ENCODE data around the gene SMIM24. TPM values are rescaled to one million over a fixed set of nuclear protein-coding genes. Genes with fewer than 3 reads are reported as not detected.
"Not testable (repeated sequence)": the region's sequence is repeated elsewhere in the genome, so short reads cannot be mapped to it uniquely, and the experiment has no call there.

Gene SMIM24
- total and polyA plus RNA-seq, 4 experiments from 2014 or later, result not detected

DNA sequence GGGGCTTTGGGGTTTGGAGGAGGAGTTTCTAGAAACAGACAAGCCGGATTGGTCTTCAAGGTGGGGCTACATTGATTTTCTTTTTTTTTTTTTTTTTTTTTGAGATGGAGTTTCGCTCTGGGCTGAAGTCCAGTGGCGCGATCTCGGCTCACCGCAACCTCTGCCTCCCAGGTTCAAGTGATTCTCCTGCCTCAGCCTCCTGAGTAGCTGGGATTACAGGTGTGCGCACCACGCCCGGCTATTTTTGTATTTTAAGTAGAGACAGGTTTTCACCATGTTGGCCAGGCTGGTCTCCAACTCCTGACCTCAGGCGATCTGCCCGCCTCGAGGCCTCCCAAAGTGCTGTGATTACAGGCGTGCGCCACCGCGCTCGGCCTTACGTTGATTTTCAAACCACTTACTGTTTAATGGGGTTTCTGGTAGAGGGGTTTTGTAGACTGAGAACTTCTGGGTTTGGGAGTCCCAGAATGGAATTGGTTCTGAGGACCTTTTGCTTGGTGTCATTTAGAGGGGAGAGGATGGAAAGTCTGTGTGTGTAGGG is 27.9 kb upstream of the SMIM24 start:
- DNase-seq; H3K27me3 ChIP-seq (ENCODE audit: insufficient read depth, low read length); H3K27ac ChIP-seq (ENCODE audit: low read depth, low read length); H3K9me3 Mint-ChIP-seq; H3K9me3 ChIP-seq (ENCODE audit: control insufficient read depth in 1 of 2, low read length in 2 of 2); H3K4me3 ChIP-seq (ENCODE audit: low read length in 2 of 2); CTCF ChIA-PET (ENCODE audit: partially characterized antibody); POLR2A ChIA-PET (ENCODE audit: partially characterized antibody); H3K27me3 Mint-ChIP-seq; H3K36me3 ChIP-seq (ENCODE audit: insufficient read depth, low read length): not testable (repeated sequence)
- intact Hi-C loops (cut with micrococcal nuclease), result loop anchor here (5.0 kb wide), 1 partner anchor 64 kb away; the partner anchor contains the start of gene HMG20B
- H3K4me3 Mint-ChIP-seq, result peak overlapping the region in 7 of 8 donors; percentile 57 to 90 (median 69)
- peaks cover 6 to 29% of the 10 kb centered on the region in 2 donors for H3K36me3 Mint-ChIP-seq
- H3K4me1 Mint-ChIP-seq, result peaks cover 31 to 72% (median 52%) of the 10 kb centered on the region in 4 donors
- H3K27ac Mint-ChIP-seq, result peak overlapping the region; percentile 9 to 78 (median 62)
- peaks cover 52% of the 10 kb centered on the region for H3K4me1 ChIP-seq (ENCODE audit: insufficient read depth, low read length)

DNA sequence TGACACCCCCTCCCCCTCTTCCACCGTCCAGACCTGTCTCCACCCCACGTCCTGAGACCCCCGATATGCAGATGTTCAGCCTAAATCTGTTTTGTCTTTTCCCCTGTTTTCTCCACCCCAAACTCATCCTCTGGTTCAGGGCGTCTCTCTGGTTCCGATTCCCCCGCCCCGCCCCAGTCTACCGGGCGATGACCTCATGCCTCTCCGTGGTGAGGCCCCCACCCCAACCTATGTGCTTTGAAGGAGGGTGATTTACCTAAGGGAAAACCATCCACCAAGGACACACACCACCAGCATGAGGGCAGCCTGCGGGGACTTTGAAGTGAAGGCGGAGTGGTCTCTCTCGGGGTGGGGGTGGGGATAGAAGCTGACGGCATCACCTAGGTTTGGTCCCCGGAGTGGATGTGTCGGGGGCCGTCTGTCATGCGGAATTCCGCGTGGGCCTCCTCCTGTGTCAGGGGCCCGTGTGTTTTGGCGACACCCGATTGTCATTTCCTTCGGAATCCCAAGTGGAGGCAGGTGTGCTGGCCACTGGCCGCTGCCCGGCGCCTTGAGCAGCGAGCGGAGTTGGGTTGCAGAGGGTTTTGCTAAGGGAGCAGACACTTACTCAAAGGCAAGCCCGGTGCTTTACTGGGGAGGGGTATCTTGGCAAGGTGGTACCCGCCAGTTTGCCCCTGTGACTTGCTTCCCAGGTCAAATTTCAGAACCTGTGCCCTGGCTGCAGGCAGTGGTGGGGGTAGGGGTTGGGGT is 27.2 kb upstream of the SMIM24 start:
- intact Hi-C loops (cut with micrococcal nuclease), result loop anchor here (2.0 to 5.0 kb wide), 2 partner anchors 47 to 65 kb away; partner anchors contain the start of gene HMG20B
- peaks cover 0 to 2% (median 0%) of the 10 kb centered on the region in 8 donors for H3K9me3 Mint-ChIP-seq
- Histone ChIP-seq H3K4me1 (ENCODE audit: insufficient read depth, low read length) (peaks cover 52% of the 10 kb centered on the region), H3K4me3 (ENCODE audit: low read length in 2 of 2) (peak overlapping the region; percentile 47 to 75), H3K36me3 (ENCODE audit: insufficient read depth, low read length) (peaks cover 7% of the 10 kb centered on the region), H3K27me3 (ENCODE audit: insufficient read depth, low read length) (no peaks in the 10 kb centered on the region), H3K27ac (ENCODE audit: low read depth, low read length) (peak overlapping the region; percentile 91), H3K9me3 (ENCODE audit: control insufficient read depth in 1 of 2, low read length in 2 of 2) (no peaks in the 10 kb centered on the region)
- peak; percentile 28 to 78 (median 29) for DNase-seq
- ChIA-PET POLR2A (ENCODE audit: partially characterized antibody) (interaction anchor here (1.3 kb wide), 1 partner anchor 50 kb away, joined by 4 read pairs; no protein-coding TSS in a partner anchor), CTCF (ENCODE audit: partially characterized antibody) (no interaction called here)
- no peaks in the 10 kb centered on the region for H3K27me3 Mint-ChIP-seq
- peaks cover 6 to 28% of the 10 kb centered on the region in 2 donors for H3K36me3 Mint-ChIP-seq
- peaks cover 31 to 72% (median 51%) of the 10 kb centered on the region in 4 donors for H3K4me1 Mint-ChIP-seq
- H3K27ac Mint-ChIP-seq, result peak overlapping the region; percentile 84 to 97 (median 93)
- peak overlapping the region; percentile 87 to 93 (median 90) for H3K4me3 Mint-ChIP-seq

DNA sequence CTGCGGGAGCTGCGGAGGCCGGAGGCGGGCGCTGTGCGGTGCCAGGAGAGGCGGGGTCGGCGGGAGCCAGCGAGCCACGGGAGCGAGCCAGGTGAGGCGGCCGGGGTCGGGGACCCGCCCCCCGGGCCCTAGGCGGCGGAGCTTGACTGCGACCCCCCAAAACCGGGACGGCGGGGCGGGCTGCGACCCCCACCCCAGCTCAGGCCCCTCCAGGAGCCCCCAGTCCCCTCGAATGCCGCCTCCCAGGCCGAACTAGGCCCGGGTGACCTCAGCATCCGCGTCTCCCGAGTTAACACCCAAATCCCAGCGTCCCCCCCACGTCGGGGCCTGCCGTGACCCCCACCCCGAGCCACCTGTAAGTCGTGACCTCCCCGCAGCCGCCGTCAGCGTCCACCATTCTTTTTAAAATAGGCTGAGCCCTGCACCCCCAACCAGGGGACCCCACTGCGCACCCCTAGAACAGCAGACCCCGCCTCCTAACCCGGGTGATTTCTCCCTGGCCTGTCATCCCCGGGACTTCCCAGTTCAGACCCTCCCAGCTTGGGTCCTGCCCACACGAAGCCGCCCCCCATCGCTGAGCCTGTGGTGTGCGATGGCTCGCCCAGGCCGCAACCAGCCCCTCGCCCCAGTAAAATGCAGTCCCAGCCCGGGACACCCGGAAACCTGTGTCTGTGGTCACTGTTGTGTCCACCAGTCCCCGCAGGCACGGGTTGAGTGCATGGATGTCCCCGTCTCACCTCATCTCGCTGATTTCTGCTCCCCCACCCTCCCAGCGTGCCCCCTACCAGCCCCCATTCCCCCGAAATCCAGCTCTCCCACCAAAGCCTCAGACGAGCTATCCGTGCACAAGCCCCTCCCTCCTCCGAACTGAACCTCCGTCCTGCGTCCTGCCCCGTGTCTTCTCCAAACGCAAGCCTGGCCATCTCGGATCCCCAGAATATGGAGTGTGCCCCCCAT is 26.3 kb upstream of the SMIM24 start:
- POLR2A ChIA-PET (ENCODE audit: partially characterized antibody), result interaction anchor here (0.6 to 1.7 kb wide), 7 partner anchors 9 to 72 kb away, joined by 3 to 6 read pairs (median 4); no protein-coding TSS in a partner anchor

DNA sequence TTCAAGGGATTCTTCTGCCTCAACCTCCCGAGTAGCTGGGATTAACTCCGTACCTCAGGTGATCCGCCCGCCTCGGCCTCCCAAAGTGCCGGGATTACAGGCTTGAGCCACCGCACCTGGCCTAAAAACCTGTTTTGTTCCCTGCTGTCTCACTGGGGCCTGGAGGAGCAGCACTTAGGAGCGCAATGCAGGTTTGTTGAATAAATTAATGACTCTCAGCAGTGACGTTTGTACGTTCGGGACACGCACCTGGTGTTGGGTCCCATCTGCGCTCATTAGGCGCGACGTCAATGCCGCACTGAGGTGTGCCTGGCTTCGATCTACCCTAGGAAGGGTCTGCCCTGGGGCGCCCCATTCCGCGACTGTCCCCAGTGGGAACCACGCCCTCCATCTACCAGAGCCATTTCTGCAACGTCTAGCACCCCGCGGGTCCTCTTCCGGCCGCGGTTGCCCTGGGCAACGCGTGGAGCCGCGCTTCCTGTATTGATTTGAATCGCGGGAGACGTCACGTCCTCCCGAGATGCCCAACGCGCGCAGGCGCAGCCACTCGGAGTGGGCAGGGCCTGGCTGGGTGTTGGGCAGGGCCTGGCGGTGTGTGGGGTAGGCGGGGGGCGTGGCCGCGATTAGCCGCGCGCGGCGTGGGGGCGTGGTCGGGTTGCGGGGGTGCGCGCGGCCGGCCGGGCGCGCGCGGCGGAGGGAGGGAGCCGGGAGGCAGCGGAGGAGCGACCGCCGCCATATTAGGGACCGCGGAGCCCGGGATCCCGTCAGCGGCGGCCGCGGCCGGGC is 25.5 kb upstream of the SMIM24 start, which contains the start of gene FZR1:
Gene FZR1 (plus strand): TSS at position 714 of the 786 bp plus-strand sequence. CDS start 16,679 bp downstream, outside the sequence.
- peaks cover 33 to 62% (median 46%) of the 10 kb centered on the region in 4 donors for H3K4me1 Mint-ChIP-seq
- ChIA-PET POLR2A (ENCODE audit: partially characterized antibody) (interaction anchor here (0.6 to 1.7 kb wide), 10 partner anchors 9 to 469 kb away, joined by 3 to 6 read pairs (median 4); partner anchors contain the start of gene MFSD12), CTCF (ENCODE audit: partially characterized antibody) (no interaction called here)

More for the DNA sequence above, 26.3 kb upstream of the SMIM24 start:
- Histone ChIP-seq H3K27ac (ENCODE audit: low read depth, low read length) (peak overlapping the region; percentile 91), H3K36me3 (ENCODE audit: insufficient read depth, low read length) (peaks cover 3% of the 10 kb centered on the region), H3K4me1 (ENCODE audit: insufficient read depth, low read length) (peaks cover 48% of the 10 kb centered on the region), H3K9me3 (ENCODE audit: control insufficient read depth in 1 of 2, low read length in 2 of 2) (no peaks in the 10 kb centered on the region), H3K4me3 (ENCODE audit: low read length in 2 of 2) (peak overlapping the region; percentile 47 to 75), H3K27me3 (ENCODE audit: insufficient read depth, low read length) (no peaks in the 10 kb centered on the region)
- peaks cover 0 to 2% (median 0%) of the 10 kb centered on the region in 8 donors for H3K9me3 Mint-ChIP-seq
- peaks cover 30 to 67% (median 46%) of the 10 kb centered on the region in 4 donors for H3K4me1 Mint-ChIP-seq
- peaks cover 6 to 27% of the 10 kb centered on the region in 2 donors for H3K36me3 Mint-ChIP-seq
- intact Hi-C loops (cut with micrococcal nuclease), result loop anchor here (1.0 to 5.0 kb wide), 4 partner anchors 48 to 121 kb away; partner anchors contain the start of gene HMG20B
- H3K27me3 Mint-ChIP-seq, result no peaks in the 10 kb centered on the region
- H3K4me3 Mint-ChIP-seq, result peak overlapping the region; percentile 87 to 94 (median 90)
- DNase-seq, result peak; percentile 22 to 67 (median 27)
- peak overlapping the region; percentile 84 to 97 (median 94) for H3K27ac Mint-ChIP-seq
- CTCF ChIA-PET (ENCODE audit: partially characterized antibody), result no interaction called here

DNA sequence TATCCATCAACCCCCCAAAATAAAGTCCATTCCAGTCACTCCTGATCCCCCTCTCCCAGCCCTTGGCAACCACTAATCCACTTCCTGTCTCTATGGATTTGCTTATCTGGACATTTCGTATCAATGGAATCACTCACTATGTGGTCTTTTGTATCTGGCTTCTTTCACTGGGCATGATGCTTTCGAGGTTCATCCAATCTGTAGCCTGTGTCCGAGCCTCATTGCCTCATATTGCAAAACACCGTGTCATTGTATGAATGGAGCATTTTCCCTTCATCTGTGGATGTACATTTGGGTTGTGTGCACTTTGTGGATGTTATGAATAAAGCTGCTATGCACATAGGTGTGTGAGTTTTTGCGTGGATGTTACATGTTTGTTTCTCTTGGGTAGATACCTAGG is 24.4 kb upstream of the SMIM24 start:
- ChIA-PET CTCF (ENCODE audit: partially characterized antibody) (interaction anchor here (0.8 to 1.3 kb wide), 3 partner anchors 19 to 84 kb away, joined by 3 to 4 read pairs (median 3); no protein-coding TSS in a partner anchor), POLR2A (ENCODE audit: partially characterized antibody) (interaction anchor here (0.6 to 1.0 kb wide), 3 partner anchors 8 to 468 kb away, joined by 3 to 4 read pairs (median 4); partner anchors contain the start of gene MFSD12)
- H3K27ac ChIP-seq (ENCODE audit: low read depth, low read length), result no peak overlapping the region
- no peaks in the 10 kb centered on the region for H3K9me3 ChIP-seq (ENCODE audit: control insufficient read depth in 1 of 2, low read length in 2 of 2)
- H3K4me3 ChIP-seq (ENCODE audit: low read length in 2 of 2), result no peak overlapping the region
- peaks cover 47% of the 10 kb centered on the region for H3K4me1 ChIP-seq (ENCODE audit: insufficient read depth, low read length)
- H3K27me3 ChIP-seq (ENCODE audit: insufficient read depth, low read length), result no peaks in the 10 kb centered on the region
- H3K27ac Mint-ChIP-seq, result peak overlapping the region; percentile 86 to 99 (median 97)
- no peak for DNase-seq
- intact Hi-C loops (cut with micrococcal nuclease), result loop anchor here (5.0 kb wide), 1 partner anchor 68 kb away; the partner anchor contains the start of gene HMG20B
- H3K9me3 Mint-ChIP-seq, result peaks cover 0 to 6% (median 0%) of the 10 kb centered on the region in 8 donors
- peaks cover 34 to 57% (median 43%) of the 10 kb centered on the region in 4 donors for H3K4me1 Mint-ChIP-seq
- H3K36me3 Mint-ChIP-seq, result peaks cover 6 to 27% of the 10 kb centered on the region in 2 donors
- H3K27me3 Mint-ChIP-seq, result no peaks in the 10 kb centered on the region
- no peaks in the 10 kb centered on the region for H3K36me3 ChIP-seq (ENCODE audit: insufficient read depth, low read length)
- peak overlapping the region in 7 of 8 donors; percentile 64 to 96 (median 91) for H3K4me3 Mint-ChIP-seq

More for the DNA sequence above, 25.5 kb upstream of the SMIM24 start, which contains the start of gene FZR1:
- Mint-ChIP-seq H3K36me3 (peaks cover 6 to 27% of the 10 kb centered on the region in 2 donors), H3K27ac (peak within 1 kb of the TSS; percentile 96 to 99 (median 97)), H3K4me3 (peak within 1 kb of the TSS; percentile 87 to 96 (median 92)), H3K9me3 (peaks cover 0 to 2% (median 0%) of the 10 kb centered on the region in 8 donors), H3K27me3 (no peaks in the 10 kb centered on the region)
- intact Hi-C loops (cut with micrococcal nuclease), result loop anchor here (1.0 to 5.0 kb wide), 4 partner anchors 49 to 122 kb away; partner anchors contain the start of gene HMG20B
- peak within 1 kb of the TSS; percentile 73 to 77 for H3K4me3 ChIP-seq (ENCODE audit: low read length in 2 of 2)
- peaks cover 3% of the 10 kb centered on the region for H3K36me3 ChIP-seq (ENCODE audit: insufficient read depth, low read length)
- H3K27me3 ChIP-seq (ENCODE audit: insufficient read depth, low read length), result no peaks in the 10 kb centered on the region
- peaks cover 52% of the 10 kb centered on the region for H3K4me1 ChIP-seq (ENCODE audit: insufficient read depth, low read length)
- H3K27ac ChIP-seq (ENCODE audit: low read depth, low read length), result peak within 1 kb of the TSS; percentile 91
- peak; percentile 99 to 100 (median 100) for DNase-seq
- no peaks in the 10 kb centered on the region for H3K9me3 ChIP-seq (ENCODE audit: control insufficient read depth in 1 of 2, low read length in 2 of 2)
